Mammary epithelial cell (primary cell): ENCODE measurements around the gene DBNDD1.

Experiments used
- CTCF ChIP-seq, 2 donors: IDR thresholded peaks in 1 of 2; conservative IDR thresholded peaks in 1 of 2; 2 replicates each; pipeline ENCODE4 v1.5.1; 2011 to 2012; ENCODE audit warnings: inconsistent platforms in 2 of 2, low read length in 2 of 2, mild to moderate bottlenecking in 2 of 2, control low read depth in 1 of 2, low read depth in 1 of 2; ENCODE audit not compliant: insufficient read depth in 1 of 2; ENCODE audit errors: extremely low read depth in 1 of 2
- EZH2 ChIP-seq: IDR thresholded peaks from 2 replicates; pipeline ENCODE4 v1.6.1; 2012; ENCODE audit warnings: low read length, inconsistent platforms, borderline replicate concordance

DNA sequence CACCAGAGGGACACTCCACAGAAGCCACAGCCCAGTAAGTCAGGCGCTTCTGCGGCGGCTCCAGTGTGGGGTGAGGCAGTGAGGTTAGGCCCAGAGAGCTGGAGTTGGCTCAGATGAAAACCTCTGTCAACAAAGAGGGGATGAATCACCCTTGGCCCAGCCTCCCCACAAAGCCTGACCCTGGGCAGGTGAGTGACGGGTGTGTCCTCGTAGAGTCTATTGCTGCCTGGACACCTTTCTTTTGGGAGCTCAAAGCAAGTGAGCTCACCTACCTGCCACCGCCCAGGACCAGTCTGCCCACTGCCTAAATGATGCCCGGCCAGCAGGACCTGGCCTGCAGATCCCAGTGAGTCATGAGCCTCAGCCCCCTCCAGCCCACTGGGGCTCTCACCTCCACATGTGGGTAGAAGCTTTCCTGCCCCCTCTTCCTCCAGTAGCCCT, 24.9 kb upstream of the DBNDD1 start:
- TF ChIP-seq EZH2 (no peak), CTCF (conservative IDR thresholded peaks at IDR 0.05 in 1 of 2, IDR thresholded peaks at IDR 0.05 in 1 of 2; ENCODE audit: extremely low read depth in 1 of 2, insufficient read depth in 1 of 2, low read depth in 1 of 2, low read length in 2 of 2) (no peak)
